HG03432 (cell line): ENCODE data around the gene THBS3.
"Not testable (repeated sequence)": the region's sequence is repeated elsewhere in the genome, so short reads cannot be mapped to it uniquely, and the experiment has no call there.

ENCODE experiments used
- ATAC-seq: cut with Tn5 transposase; IDR thresholded peaks from one replicate; pipeline ENCODE4 v1.9.1; 2021; ENCODE audit warnings: mild to moderate bottlenecking, moderate library complexity; ENCODE audit not compliant: unreplicated experiment

Gene THBS3

DNA sequence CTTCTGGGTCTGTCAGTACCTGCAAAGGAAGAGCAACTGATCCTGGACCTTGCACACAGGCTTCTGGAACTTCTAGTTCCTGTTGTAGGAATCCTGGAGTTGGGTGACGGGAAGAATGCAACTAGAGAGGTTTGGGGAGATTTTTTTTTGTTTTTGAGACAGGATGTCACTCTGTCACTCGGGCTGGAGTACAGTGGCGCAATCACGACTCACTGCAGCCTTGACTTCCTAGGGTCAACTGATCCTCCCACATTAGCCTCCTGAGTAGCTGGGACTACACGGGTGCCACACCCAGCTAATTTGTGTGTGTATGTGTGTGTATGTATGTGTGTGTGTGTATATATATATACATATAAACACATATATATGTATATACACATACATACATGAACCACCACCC lies 28.8 kb upstream of the THBS3 start:
- no peak for ATAC-seq

DNA sequence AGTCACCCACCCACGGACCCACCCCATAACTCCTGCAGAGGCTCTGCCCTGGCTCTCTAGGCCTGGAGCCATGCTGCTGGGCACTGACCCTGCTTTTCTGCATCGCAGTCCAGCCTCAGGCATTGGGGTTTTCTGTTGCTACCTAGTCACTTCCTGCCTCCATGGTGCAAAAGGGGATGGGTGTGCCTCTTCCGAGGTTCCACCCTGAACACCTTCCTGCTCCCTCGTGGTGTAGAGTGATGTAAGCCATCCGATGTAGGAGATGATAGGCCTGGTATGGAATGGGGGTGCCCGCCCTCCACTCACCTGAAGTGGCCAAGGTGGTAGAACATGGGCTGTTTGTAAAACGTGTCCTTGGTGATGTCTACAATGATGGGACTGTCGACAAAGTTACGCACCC lies 27.7 kb upstream of the THBS3 start:
- not testable (repeated sequence) for ATAC-seq

DNA sequence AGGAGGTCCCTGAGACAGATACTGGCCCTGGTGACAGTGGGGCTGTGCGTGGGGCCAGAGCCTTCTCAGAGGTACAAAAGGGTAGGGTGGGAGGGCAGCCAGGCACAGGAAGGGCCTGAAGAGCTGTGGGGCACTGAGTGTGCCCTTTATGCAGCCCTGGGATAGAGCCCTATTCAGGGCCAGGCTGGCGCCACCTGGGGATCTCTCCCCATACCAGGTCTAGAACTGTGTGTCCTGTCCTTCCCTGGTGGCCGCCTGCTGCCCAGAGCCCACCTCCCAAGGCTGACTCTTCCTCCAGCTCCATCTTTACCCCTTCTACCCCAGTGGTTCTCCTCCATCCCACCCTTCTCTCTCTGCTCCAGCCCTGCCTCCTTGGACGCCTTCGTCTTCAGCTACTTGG lies 25.8 kb upstream of the THBS3 start:
- ATAC-seq, result not testable (repeated sequence)

DNA sequence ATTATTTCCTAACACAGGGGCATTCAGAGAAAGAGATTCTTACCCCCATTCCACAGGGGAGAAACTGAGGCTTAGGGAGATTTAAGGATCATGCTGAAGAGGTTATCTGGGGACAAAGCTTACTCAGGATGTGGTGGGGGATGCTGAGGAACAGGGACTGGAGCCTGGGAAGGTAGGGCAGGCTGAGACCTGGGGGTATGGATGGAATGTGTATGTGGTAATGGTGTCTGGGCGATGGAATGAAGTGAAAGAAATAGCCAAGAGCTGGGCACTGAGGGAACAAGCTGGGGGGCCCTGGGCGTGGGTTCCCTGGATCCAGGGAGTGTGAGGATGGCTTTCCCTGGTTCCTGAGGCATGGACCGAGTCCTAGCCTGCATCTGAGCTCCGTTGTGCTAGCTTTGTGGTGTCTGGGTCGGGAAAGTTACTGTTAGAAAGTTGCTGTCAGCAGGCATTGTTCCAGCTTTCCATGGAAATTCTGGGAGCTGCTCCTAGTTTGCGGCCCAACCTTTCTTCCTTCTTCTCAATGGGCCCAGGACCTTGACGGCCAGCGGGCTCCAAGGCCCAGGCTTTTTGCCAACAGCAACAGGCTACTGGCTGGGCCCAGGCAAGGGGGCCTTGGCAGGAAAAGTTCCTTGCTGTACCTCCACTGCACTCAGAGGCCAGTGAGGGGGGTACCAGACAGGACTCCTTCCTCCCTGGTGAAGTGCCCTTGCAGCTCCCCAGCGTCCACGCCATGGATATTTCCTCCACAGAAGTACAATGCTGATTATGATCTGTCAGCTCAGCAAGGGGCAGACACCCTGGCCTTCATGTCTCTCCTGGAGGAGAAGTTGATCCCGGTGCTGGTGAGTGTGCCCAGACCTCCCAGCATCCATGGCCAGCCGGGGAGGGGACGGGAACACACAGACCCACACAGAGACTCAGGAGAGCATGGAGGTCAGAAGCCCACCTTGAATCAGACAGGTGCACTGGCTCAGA lies 24.6 kb upstream of the THBS3 start:
- ATAC-seq, result not testable (repeated sequence)

DNA sequence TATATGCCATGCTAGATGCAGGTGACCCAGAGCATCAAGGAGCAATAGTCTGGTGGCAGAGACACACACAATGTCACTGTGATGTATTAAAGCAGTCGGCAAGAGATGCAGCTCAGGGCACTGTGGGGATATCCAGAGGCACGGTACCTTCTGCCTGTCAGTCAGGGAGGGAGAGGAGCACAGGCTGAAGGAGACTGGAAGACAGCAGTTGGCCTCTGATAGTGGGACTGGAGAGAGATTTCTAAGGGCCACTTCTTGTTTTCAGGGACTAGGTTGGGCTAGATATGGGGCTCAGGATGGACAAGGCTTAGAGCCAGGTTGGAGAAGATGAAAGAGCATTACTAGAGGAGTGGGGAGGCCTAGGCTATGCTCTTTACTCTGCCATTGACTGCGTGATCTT lies 23.6 kb upstream of the THBS3 start:
- ATAC-seq, result not testable (repeated sequence)

DNA sequence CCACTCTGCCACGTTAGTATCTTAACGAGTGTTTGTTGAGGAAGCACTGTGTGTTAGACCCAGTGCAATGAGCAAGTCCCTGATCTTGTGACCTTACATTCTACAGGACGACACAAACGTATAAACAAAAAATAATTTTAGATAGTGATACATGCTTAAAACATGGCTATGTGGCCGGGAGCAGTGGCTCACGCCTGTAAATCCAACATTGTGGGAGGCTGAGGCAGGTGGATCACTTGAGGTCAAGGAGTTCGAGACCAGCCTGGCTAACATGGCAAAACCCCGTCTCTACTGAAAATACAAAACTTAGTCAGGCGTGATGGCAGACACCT lies 20.4 kb upstream of the THBS3 start:
- ATAC-seq, result no peak

DNA sequence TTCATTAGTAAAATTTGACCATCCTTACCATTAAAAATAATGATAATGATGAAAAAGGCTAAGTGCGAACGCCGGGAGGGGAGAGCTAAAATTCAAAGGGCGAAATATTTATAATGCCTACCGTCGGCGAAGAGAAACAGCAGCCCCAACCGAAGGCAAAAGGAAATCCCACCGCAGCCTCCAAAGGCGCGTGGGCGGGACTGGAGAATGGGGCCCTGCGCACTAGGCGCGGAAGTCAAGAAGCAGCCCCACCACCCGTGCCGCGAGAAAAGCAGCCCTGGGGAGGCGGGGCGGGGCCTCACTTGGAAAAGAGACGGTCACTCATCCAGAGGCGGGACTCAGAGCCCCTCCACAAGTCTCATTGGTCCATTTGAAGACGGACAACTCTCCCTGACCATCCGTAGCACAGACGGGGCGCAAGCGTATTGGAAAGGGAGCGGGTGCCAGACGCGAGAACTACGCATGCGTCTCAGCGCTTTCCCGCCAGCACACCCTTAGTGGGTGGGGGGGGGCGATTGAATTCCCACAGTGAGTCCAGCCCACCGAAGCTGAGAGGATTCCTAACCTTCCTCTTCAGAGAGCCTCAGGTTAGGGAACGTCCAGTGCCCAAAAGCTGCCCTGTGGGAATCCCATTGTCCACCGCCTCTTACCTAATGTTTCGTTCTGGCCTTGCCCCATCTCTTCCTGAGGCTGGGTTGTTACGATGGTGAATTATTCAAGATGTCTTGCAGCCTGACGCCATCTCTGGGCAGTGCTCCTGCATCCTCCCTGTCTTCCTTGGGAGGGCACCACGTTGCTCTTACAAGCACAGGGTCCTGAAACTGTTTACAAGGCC lies 19.8 kb upstream of the THBS3 start:
- peak; percentile 88 for ATAC-seq

DNA sequence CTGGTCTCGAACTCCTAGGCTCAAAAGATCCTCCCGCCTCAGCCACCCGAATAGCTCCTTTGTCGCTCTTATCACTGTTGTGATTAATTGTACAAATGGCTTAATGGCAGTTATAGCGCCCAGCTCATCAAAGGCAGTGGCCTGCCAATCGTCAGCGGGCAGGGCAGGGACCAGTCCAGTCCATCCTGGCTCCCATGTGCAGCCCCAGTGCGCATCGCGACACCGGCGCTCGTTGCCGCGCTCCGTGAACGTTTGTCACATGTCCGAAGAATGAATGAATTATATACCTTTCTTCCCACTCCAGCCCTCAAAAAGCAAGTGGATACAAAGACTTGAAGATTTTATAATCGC lies 19.2 kb upstream of the THBS3 start:
- peak; percentile 29 for ATAC-seq

DNA sequence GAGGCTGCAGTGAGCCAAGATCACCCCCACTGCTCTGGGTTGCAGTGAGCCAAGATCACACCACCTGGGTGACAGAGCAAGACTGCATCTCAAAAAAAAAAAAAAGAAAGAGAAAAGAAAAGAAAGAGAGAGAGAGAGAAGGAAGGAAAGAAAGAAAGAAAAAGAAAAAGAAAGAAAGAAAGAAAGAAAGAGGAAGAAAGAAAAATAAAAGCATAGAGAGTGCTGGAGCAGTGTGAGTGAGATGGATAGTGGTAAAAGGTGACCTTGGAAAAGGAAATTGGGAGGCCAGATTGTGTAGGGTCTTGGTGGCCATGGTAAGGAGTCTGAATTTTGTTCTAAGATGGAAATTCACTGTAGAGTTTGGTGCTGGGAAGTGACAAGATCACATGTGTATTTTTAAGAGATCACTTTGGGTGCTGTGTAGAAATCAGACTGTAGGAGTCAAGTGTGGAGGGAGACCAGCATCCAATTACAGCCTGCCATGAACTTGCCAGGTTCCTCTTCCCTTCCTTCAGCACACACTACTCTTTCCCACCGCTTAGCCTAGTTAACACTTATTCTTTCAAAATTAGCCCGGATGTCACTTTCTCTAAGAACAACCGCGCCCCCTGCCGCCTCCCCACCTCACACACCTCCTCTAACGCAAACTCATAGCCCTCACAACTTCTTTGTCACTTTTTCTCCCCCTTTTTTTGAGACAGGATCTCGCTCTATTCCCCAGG lies 18.7 kb upstream of the THBS3 start:
- ATAC-seq, result peak; percentile 33

DNA sequence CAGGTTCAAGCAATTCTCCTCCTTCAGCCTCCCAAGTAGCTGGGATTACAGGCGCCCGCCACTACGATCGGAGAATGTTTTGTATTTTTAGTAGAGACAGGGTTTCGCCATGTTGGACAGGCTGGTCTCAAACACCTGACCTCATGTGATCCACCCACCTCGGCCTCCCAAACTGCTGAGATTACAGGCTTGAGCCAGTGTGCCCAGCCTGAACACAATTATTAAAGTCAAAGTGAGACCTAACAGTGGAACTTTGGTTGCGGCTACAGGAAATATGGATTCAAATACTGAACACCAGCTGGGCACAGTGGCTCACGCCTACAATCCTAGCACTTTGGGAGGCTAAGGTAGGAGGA lies 17.7 kb upstream of the THBS3 start:
- ATAC-seq, result not testable (repeated sequence)

DNA sequence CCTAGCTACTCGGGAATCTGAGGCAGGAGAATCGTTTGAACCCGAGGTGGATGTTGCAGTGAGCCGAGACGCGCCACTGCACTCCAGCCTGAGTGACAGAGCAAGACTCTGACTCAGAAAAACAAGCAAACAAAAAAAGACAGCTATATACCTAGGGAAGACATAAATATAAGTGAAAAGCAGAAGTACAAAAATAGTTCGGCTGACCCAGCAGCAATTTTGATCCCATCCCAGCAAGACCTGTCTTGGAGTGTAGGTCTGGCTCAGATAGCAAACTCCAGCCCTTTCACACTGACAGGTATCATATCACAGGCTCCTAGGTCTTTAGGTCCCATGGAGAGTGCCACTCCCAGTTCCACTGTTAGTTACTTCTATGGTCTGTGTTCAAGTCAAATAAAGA lies 15.3 kb upstream of the THBS3 start:
- no peak for ATAC-seq

DNA sequence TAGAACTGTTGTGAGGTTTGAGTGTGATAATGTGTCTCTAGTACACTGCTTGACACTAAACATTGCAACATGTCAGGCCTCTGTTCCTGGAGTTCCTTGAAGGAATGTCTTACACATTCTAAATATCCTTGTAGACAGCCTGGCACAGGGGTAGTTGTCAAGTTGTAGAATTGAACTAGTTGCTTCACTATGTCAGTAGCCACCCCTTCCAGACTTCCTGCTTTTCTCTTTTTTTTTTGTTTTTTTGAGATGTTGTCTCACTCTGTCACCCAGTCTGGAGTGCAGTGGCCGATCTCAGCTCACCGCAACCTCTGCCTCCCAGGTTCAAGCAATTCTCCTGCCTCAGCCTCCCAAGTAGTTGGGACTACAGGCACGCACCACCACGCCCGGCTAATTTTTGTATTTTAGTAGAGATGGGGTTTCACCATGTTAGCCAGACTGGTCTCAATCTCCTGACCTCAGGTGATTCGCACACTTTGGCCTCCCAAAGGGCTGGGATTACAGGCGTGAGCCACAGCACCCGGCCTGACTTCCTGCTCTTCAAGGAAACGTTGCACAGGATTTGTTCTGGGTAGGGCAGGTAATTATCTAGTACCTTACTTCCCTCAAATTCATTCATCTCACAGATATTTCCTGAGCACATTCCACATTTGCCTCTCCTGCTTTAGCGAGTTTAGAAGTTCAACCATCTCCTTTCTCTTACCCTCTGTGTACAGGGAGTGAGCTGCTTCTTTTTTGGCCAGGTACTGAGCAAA lies 12.7 kb upstream of the THBS3 start:
- not testable (repeated sequence) for ATAC-seq

DNA sequence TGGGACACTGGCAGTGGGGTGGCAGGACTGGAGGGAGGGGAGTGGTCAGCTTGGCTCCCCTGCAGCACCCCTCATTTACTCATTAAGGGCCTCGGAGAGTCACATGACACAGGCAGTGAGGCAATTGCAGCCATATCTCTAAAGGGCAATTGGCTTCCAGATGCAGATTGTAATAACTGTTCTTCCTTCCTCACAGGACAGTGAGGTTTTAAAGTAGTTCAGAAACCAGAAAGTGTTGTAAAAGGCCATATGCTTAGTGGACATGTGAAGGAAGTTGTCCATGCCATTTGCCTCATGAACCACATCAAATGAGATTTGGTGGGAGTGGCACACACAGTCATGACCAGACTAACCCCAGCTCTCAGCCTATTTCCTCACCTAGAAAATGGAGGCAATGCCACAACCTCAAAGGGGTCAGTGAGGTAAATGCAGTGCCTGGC lies 11.9 kb upstream of the THBS3 start:
- no peak for ATAC-seq

DNA sequence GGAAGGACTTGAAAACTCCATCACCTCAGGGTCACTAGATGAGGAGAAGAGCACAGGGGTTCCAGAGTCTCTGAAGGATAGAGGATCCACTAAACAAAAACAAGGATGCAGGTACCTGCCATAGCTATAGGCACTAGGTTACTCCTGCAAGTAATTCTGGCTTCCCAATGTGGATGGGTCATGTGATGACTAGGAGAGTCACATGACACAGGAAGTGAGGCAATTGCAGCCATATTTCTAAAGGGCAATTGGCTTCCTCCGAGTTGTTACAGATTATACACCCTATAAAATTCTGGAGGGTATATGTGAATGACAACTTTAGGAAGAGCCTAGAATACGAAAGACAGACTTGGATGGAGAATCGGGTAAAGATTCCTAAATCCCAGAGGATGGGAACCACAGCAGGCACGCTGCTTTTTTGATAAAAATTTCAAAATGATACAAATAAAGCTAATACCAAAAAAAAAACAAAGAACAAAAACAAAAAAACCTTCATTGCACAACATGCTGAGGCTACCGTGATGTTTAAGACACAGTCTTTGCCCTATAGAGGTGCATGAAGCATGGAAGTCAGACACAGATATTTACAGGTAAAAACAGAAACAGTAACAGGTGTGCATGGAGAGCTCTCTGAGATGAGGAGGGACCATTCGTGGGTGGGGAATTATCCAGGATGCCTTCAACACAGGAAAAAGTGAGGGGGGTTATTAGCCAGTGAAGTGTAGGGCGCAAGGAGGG lies 11.3 kb upstream of the THBS3 start:
- no peak for ATAC-seq

DNA sequence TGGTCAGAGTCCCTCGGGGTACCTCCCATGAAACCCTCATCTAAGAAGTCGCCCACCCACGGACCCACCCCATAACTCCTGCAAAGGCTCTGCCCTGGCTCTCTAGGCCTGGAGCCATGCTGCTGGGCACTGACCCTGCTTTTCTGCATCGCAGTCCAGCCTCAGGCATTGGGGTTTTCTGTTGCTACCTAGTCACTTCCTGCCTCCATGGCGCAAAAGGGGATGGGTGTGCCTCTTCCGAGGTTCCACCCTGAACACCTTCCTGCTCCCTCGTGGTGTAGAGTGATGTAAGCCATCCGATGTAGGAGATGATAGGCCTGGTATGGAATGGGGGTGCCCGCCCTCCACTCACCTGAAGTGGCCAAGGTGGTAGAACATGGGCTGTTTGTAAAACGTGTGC lies 7.0 kb upstream of the THBS3 start:
- not testable (repeated sequence) for ATAC-seq

DNA sequence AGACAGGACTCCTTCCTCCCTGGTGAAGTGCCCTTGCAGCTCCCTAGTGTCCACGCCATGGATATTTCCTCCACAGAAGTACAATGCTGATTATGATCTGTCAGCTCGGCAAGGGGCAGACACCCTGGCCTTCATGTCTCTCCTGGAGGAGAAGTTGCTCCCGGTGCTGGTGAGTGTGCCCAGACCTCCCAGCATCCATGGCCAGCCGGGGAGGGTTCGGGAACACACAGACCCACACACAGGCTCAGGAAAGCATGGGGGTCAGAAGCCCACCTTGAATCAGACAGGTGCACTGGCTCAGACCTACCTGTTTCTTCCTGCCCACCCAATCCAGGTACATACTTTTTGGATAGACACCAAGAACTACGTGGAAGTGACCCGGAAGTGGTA lies 4.3 kb upstream of the THBS3 start:
- not testable (repeated sequence) for ATAC-seq

DNA sequence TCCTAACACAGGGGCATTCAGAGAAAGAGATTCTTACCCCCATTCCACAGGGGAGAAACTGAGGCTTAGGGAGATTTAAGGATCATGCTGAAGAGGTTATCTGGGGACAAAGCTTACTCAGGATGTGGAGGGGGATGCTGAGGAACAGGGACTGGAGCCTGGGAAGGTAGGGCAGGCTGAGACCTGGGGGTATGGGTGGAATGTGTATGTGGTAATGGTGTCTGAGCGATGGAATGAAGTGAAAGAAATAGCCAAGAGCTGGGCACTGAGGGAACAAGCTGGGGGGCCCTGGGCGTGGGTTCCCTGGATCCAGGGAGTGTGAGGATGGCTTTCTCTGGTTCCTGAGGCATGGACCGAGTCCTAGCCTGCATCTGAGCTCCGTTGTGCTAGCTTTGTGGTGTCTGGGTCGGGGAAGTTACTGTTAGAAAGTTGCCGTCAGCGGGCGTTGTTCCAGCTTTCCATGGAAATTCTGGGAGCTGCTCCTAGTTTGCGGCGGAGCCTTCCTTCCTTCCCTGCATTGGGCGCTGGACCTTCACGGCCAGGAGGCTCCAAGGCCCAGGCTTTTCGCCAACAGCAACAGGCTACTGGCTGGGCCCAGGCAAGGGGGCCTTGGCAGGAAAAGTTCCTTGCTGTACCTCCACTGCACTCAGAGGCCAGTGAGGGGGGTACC lies 3.8 kb upstream of the THBS3 start:
- not testable (repeated sequence) for ATAC-seq

DNA sequence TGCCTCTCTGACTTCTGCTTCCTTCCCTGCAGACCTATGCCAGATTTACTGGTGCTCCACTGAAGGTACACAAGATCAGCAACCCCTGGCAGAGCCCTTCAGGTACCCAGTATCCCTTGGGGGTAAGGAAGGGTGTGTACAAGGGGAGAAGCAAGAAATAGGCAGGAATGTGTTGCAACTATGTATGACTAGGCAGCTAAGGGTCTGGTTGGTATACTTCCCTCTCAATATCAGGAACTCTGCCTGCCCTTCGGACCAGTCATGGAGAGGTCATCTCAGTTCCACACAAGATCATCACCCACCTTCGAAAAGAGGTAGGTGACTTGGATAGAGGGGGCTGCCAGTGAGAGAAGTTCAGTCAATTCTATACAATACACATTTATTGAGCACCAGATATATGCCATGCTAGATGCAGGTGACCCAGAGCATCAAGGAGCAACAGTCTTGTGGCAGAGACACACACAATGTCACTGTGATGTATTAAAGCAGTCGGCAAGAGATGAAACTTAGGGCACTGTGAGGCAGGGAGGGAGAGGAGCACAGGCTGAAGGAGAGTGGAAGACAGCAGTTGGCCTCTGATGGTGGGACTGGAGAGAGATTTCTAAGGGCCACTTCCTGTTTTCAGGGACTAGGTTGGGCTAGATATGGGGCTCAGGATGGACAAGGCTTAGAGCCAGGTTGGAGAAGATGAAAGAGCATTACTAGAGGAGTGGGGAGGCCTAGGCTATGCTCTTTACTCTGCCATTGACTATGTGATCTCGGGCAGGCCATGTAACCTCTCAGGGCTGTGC lies 2.8 kb upstream of the THBS3 start:
- no peak for ATAC-seq

DNA sequence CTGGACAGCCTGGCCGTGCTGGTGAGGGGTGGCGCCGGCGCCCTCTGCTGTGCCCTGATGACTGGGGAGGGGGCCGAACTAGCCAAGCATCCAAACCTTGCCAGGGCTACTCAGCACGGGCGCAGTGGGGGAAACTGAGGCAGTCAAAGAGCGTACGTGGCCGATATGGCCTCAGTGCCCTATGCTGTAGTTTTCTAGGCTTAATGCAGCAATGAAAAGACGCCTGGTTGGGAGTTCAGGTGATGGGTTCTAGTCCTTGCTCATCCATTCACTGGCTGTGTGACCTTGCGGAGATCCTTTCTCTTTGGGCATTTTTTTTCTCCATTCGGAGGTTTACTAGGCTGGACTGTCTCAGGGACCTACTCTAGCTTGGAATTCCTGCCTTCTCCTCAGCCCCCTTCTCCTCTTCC lies 1.6 kb upstream of the THBS3 start:
- no peak for ATAC-seq
